Coronary artery (tissue), 2 donors: ENCODE results near the gene KMT2E.

ENCODE experiments used
- DNase-seq: peaks from one replicate; pipeline ENCODE4 v3.0.0-alpha.2; 2017; ENCODE audit warnings: low spot score
- H3K27ac ChIP-seq, 2 donors: fragments of 200-600 bp; sonication (generic); one replicate each; pipeline ENCODE4 v1.5.1; 2016 to 2019
- H3K4me3 ChIP-seq: fragments of 200-600 bp; sonication (generic); 2 replicates; pipeline ENCODE4 v1.5.1; 2016; ENCODE audit warnings: mild to moderate bottlenecking, moderate library complexity
- CTCF ChIP-seq: fragments of 200-600 bp; sonication (generic); IDR thresholded peaks from one replicate; pipeline ENCODE4 v1.5.1; 2019; ENCODE audit warnings: antibody characterized with exemption

Gene KMT2E

GRCh38 chr7:105101864-105102263 is 87.9 kb downstream of the KMT2E start:
- no peak overlapping the region for H3K27ac ChIP-seq
- no peak overlapping the region for H3K4me3 ChIP-seq
- no peak for TF ChIP-seq CTCF
- no peak for DNase-seq

GRCh38 chr7:105102557-105103352 is 88.8 kb downstream of the KMT2E start:
- no peak overlapping the region for H3K27ac ChIP-seq
- no peak for DNase-seq
- no peak overlapping the region for H3K4me3 ChIP-seq
- TF ChIP-seq CTCF: no peak

GRCh38 chr7:105105579-105105978 is 91.6 kb downstream of the KMT2E start:
- H3K27ac ChIP-seq: no peak overlapping the region
- no peak for TF ChIP-seq CTCF
- no peak for DNase-seq
- no peak overlapping the region for H3K4me3 ChIP-seq

- H3K4me3 ChIP-seq: no peak overlapping the region
- TF ChIP-seq CTCF: no peak
- no peak overlapping the region for H3K27ac ChIP-seq
- no peak for DNase-seq
These were observed 92.5 kb downstream of the KMT2E start for GRCh38 chr7:105106473-105106872.

- DNase-seq: no peak
- Histone ChIP-seq H3K27ac (no peak overlapping the region), H3K4me3 (no peak overlapping the region)
- TF ChIP-seq CTCF: no peak
These were observed 93.5 kb downstream of the KMT2E start for GRCh38 chr7:105107458-105107857.

- no peak for DNase-seq
- H3K27ac ChIP-seq: peak overlapping the region in 1 of 2 donors; percentile 27
- no peak for TF ChIP-seq CTCF
- H3K4me3 ChIP-seq: no peak overlapping the region
These were observed 98.7 kb downstream of the KMT2E start for GRCh38 chr7:105112440-105113418.
